K562 (cell line): ENCODE results near the gene PARP4. TPM values are rescaled to one million over a fixed set of nuclear protein-coding genes. Genes with fewer than 3 reads are reported as not detected.

Experiments used
- ATAC-seq: fragments of 200-7000 bp; cut with Tn5 transposase; 3 replicates; pipeline ENCODE4 v1.9.1; 2020; ENCODE audit warnings: moderate library complexity
- Bru-seq: library from RNA; stranded (reverse); fragments of 400-500 nt; gene quantifications from one replicate; lab custom pipeline; 2021; lab: Mats Ljungman, UMichigan
- BruChase-seq, 2 experiments: library from RNA; stranded (reverse); fragments of 400-500 nt; gene quantifications; one replicate each; lab custom pipeline; 2021; lab: Mats Ljungman, UMichigan
- BruUV-seq: library from RNA; stranded (reverse); fragments of 400-500 nt; replicated peaks from 2 replicates; lab custom pipeline; 2021; lab: Mats Ljungman, UMichigan
- CTCF ChIA-PET: fragments of 300-600 bp; formaldehyde crosslinking; extraction: SDS; loops from one replicate; lab custom pipeline; 2021; ENCODE audit warnings: low intra/inter-chr PET ratio; lab: Yijun Ruan, JAX
- POLR2A ChIA-PET: fragments of 300-600, 350-650 bp; sonication (Branson Sonifier 250); formaldehyde crosslinking; extraction: SDS; loops from one replicate; lab custom pipeline; 2021; ENCODE audit warnings: antibody characterized with exemption, inconsistent platforms; lab: Yijun Ruan, JAX
- DNase-seq, 4 experiments: peaks; one replicate each; pipeline versions ENCODE4 v3.0.0 to v3.0.0-alpha.2; 2011 to 2018; ENCODE audit warnings: low spot score in 3 of 4, mixed read lengths in 3 of 4; ENCODE audit errors: extremely low read depth in 1 of 4
- FAIRE-seq: peaks from 2 replicates; lab custom pipeline; 2011; peaks lifted over from hg19 to GRCh38; lab: Jason Lieb, UNC
- H2AFZ ChIP-seq: 2 replicates; pipeline ENCODE4 v1.6.0; 2011; ENCODE audit warnings: low read depth, low read length, control low read depth, inconsistent platforms
- H3K27ac ChIP-seq: fragments of 200-600 bp; 3 replicates; pipeline ENCODE4 v1.8.0; 2011; ENCODE audit warnings: low read depth, mild to moderate bottlenecking, control low read depth, inconsistent platforms, low read length, moderate library complexity, mixed read lengths; ENCODE audit errors: extremely low read depth
- H3K27me3 ChIP-seq, 2 experiments: fragments of 300-600 bp in 1 of 2; 2 replicates in 1 of 2; 3 replicates in 1 of 2; pipeline versions ENCODE4 v1.6.0 to v1.8.0; 2011; ENCODE audit warnings: inconsistent platforms in 2 of 2, low read length in 2 of 2, mild to moderate bottlenecking in 1 of 2, mixed read lengths in 1 of 2, moderate library complexity in 1 of 2; ENCODE audit not compliant: control insufficient read depth in 2 of 2, insufficient read depth in 2 of 2
- H3K36me3 ChIP-seq: fragments of 300-600 bp; 3 replicates; pipeline ENCODE4 v1.8.0; 2011; ENCODE audit warnings: mild to moderate bottlenecking, low read length, inconsistent platforms; ENCODE audit not compliant: control insufficient read depth, insufficient read depth
- H3K4me1 ChIP-seq, 2 experiments: fragments of 200-600 bp in 1 of 2; replicated peaks in 1 of 2; 2 replicates in 1 of 2; 3 replicates in 1 of 2; pipeline versions ENCODE4 v1.5.1 to v1.8.0; 2011; ENCODE audit warnings: inconsistent platforms in 2 of 2, low read length in 2 of 2, mild to moderate bottlenecking in 1 of 2, mixed read lengths in 1 of 2, moderate library complexity in 1 of 2; ENCODE audit not compliant: control insufficient read depth in 2 of 2, insufficient read depth in 2 of 2
- H3K4me2 ChIP-seq: 2 replicates; pipeline ENCODE4 v1.6.1; 2011; ENCODE audit warnings: low read length, control low read depth, inconsistent platforms, mixed read lengths; ENCODE audit not compliant: insufficient read depth
- H3K4me3 ChIP-seq: fragments of 200-600 bp; sonication (generic), shearing (Covaris generic); 2 replicates; pipeline ENCODE4 v1.5.1; 2016; ENCODE audit warnings: control low read depth, inconsistent platforms
- H3K79me2 ChIP-seq: fragments of 200-600 bp; 3 replicates; pipeline ENCODE4 v1.8.0; 2011; ENCODE audit warnings: low read length, inconsistent platforms; ENCODE audit not compliant: control insufficient read depth, insufficient read depth
- H3K9ac ChIP-seq, 2 experiments: 2 replicates each; pipeline versions ENCODE4 v1.6.0 to v1.6.1; 2011; ENCODE audit warnings: low read depth in 2 of 2, low read length in 2 of 2, control low read depth in 1 of 2, inconsistent platforms in 1 of 2, mild to moderate bottlenecking in 1 of 2, mixed read lengths in 1 of 2; ENCODE audit not compliant: insufficient read depth in 1 of 2
- H3K9me1 ChIP-seq: one replicate; pipeline ENCODE4 v1.6.0; 2011; ENCODE audit warnings: inconsistent platforms, mild to moderate bottlenecking, low read length, moderate library complexity; ENCODE audit not compliant: control insufficient read depth, insufficient read depth
- H3K9me3 ChIP-seq: replicated peaks from 2 replicates; pipeline ENCODE4 v1.5.1; 2011; ENCODE audit warnings: low read depth, low read length, inconsistent platforms; ENCODE audit not compliant: control insufficient read depth, insufficient read depth
- H4K20me1 ChIP-seq: replicated peaks from 2 replicates; pipeline ENCODE4 v1.6.1; 2011; ENCODE audit warnings: low read length, inconsistent platforms, mixed read lengths; ENCODE audit not compliant: control insufficient read depth, insufficient read depth
- BACH1 ChIP-seq: fragments of 200-800 bp; sonication (Bioruptor generic); IDR thresholded peaks from 2 replicates; pipeline ENCODE4 v1.6.1; 2016; ENCODE audit warnings: missing genetic modification characterization, missing compliant biosample characterization
- BDP1 ChIP-seq: IDR thresholded peaks from 3 replicates; pipeline ENCODE4 v1.6.1; 2011; ENCODE audit not compliant: insufficient read length, insufficient read depth
- BHLHE40 ChIP-seq: IDR thresholded peaks from 2 replicates; pipeline ENCODE4 v1.6.1; 2011; ENCODE audit warnings: low read length, improper control_type of control experiment
- CBX1 ChIP-seq: sonication (generic); IDR thresholded peaks from 2 replicates; pipeline ENCODE4 v1.6.1; 2016; ENCODE audit warnings: antibody characterized with exemption, low read depth, mild to moderate bottlenecking
- E2F3 ChIP-seq: fragments of 250-450 bp; sonication (Bioruptor Pico); IDR thresholded peaks from 2 replicates; pipeline ENCODE4 v1.4.0; 2020; ENCODE audit warnings: mild to moderate bottlenecking
- ETV1 ChIP-seq: fragments of 450-650 bp; conservative IDR thresholded peaks from 2 replicates; pipeline ENCODE4 v1.6.1; 2016; ENCODE audit warnings: missing genetic modification characterization, control low read depth, low read depth, missing compliant biosample characterization
- FUS ChIP-seq: fragments of 200-400 bp; formaldehyde crosslinking; optimal IDR thresholded peaks from 2 replicates; pipeline ENCODE3; 2017; ENCODE audit warnings: low read depth, low read length
- HSF4 ChIP-seq: fragments of 250-450 bp; sonication (Bioruptor Pico); IDR thresholded peaks from 2 replicates; pipeline ENCODE4 v2.1.2; 2022; ENCODE audit warnings: mild to moderate bottlenecking, moderate library complexity, borderline replicate concordance
- KLF6 ChIP-seq: fragments of 250-450 bp; sonication (Bioruptor Pico); IDR thresholded peaks from 2 replicates; pipeline ENCODE4 v1.4.0; 2020; ENCODE audit warnings: mild to moderate bottlenecking, moderate library complexity, borderline replicate concordance
- NFYB ChIP-seq: IDR thresholded peaks from 2 replicates; pipeline ENCODE4 v1.6.1; 2011; ENCODE audit warnings: mild to moderate bottlenecking, moderate library complexity; ENCODE audit not compliant: insufficient read length; ENCODE audit errors: extremely low read depth
- PHF20 ChIP-seq: fragments of 450-650 bp; IDR thresholded peaks from 2 replicates; pipeline ENCODE4 v1.6.1; 2018; ENCODE audit not compliant: partially characterized antibody
- RHOXF2B ChIP-seq: fragments of 250-450 bp; sonication (Bioruptor Pico); conservative IDR thresholded peaks from 2 replicates; pipeline ENCODE4 v1.5.1; 2021
- SRSF1 ChIP-seq: fragments of 200-400 bp; formaldehyde crosslinking; IDR thresholded peaks from 2 replicates; pipeline ENCODE4 v1.6.1; 2017; ENCODE audit warnings: mild to moderate bottlenecking, low read depth, low read length, moderate library complexity
- ZNF316 ChIP-seq: fragments of 450-650 bp; IDR thresholded peaks from 2 replicates; pipeline ENCODE4 v1.6.1; 2016
- ZNF551 ChIP-seq: fragments of 250-450 bp; sonication (Bioruptor Pico); IDR thresholded peaks from 2 replicates; pipeline ENCODE4 v1.5.0; 2021; ENCODE audit warnings: mild to moderate bottlenecking, moderate library complexity
- WGBS: fragments of 100-300 bp; shearing (Covaris generic); methylation state at CpG from one replicate; pipeline ENCODE4 v1.1.6; 2016; ENCODE audit warnings: low coverage, mixed read lengths; ENCODE audit not compliant: insufficient coverage; ENCODE audit errors: missing lambda C conversion rate; 5-methylcytosine and 5-hydroxymethylcytosine counted together
- in situ Hi-C: fragments of 300-500 bp; cut with MboI; formaldehyde crosslinking; loops from 4 replicates; pipeline ENCODE4 v1.15.0; 2018; ENCODE audit warnings: inconsistent platforms, mixed read lengths
- intact Hi-C: fragments of 100-400 bp; cut with micrococcal nuclease; formaldehyde crosslinking; loops from 2 replicates; pipeline ENCODE4 v1.14.2; 2022
- long read RNA-seq, 3 experiments: library from polyadenylated mRNA in 2 of 3; library from RNA in 1 of 3; unstranded in 2 of 3; stranded (forward) in 1 of 3; transcript quantifications; one replicate each; pipeline ENCODE4 v2.0.0, GENCODE V29; 2019 to 2022
- polyA minus RNA-seq, 3 experiments: library from RNA; depleted of rRNA, polyadenylated mRNA; stranded (reverse); fragments of >200 nt; gene quantifications; 2 replicates each; pipeline ENCODE4 v1.2.3, GENCODE V29; 2011
- polyA plus RNA-seq, 8 experiments: library from polyadenylated mRNA; depleted of rRNA in 4 of 8; stranded (reverse) in 5 of 8; unstranded in 3 of 8; fragments of >200 nt; fragmentation: Nextera tagmentation in 2 of 8; fragmentation: Illumina TruSeq in 1 of 8; extraction: Ambion mirVana in 2 of 8; extraction: Trizol in 1 of 8; gene quantifications; 2 replicates each; pipeline versions ENCODE4 v1.2.1 to v1.2.3, GENCODE V29; 2011 to 2014; ENCODE audit warnings: inconsistent platforms in 1 of 8, missing spikeins in 1 of 8
- total RNA-seq, 7 experiments: library from RNA; depleted of rRNA in 6 of 7; stranded (reverse); fragments of >200 nt in 6 of 7; fragmentation: Illumina TruSeq in 2 of 7; extraction: Trizol in 2 of 7; gene quantifications; 2 replicates each; pipeline versions ENCODE4 v1.2.1 to v1.2.3, GENCODE V29; 2011 to 2021; ENCODE audit warnings: low replicate concordance in 1 of 7
- TF ChIP-seq, protein P1 (sequence below): fragments of 250-450 bp; sonication (Bioruptor Pico); IDR thresholded peaks from 2 replicates; pipeline ENCODE4 v1.8.0; 2022; ENCODE audit warnings: inconsistent platforms

PARP4 gene
- total RNA-seq (2011; cell fraction: chromatin; rRNA removed; ENCODE audit: low replicate concordance), result 34.3 and 63.7 TPM in 2 replicates
- total RNA-seq (2011; cell fraction: nucleolus; rRNA removed), result 19.5 and 21.2 TPM in 2 replicates
- total RNA-seq (2011; cell fraction: nucleoplasm; rRNA removed), result 26.8 and 36.2 TPM in 2 replicates
- total RNA-seq (2014; rRNA removed) (12.8 and 14.0 TPM in 2 replicates), total RNA-seq (2014; rRNA removed; fragmentation: Illumina TruSeq; extraction: Trizol) (19.9 and 21.0 TPM in 2 replicates), total RNA-seq (2015; rRNA removed; fragmentation: Illumina TruSeq; extraction: Trizol) (24.7 and 26.3 TPM in 2 replicates), total RNA-seq (2021) (18.8 and 19.3 TPM in 2 replicates), polyA plus RNA-seq (2011; rRNA removed) (17.3 and 21.9 TPM in 2 replicates), polyA plus RNA-seq (2014; fragmentation: Illumina TruSeq; extraction: Trizol) (18.4 and 21.4 TPM in 2 replicates), polyA plus RNA-seq (2014; fragmentation: Nextera tagmentation; extraction: Ambion mirVana) (10 to 100 TPM in 1 of 2 experiments, 1 to 10 TPM in 1; 6.3 to 16.0 TPM), polyA plus RNA-seq (2014; rRNA removed) (13.6 and 15.2 TPM in 2 replicates), polyA minus RNA-seq (2011; rRNA and poly(A)+ RNA removed) (38.4 and 47.6 TPM in 2 replicates), Bru-seq, nascent RNA (percentile 65 among the genes with signal in this experiment), BruChase-seq, experiment 1, labeled RNA remaining after a 2-hour chase (percentile 75 among the genes with signal in this experiment), BruChase-seq, experiment 2, labeled RNA remaining after a 6-hour chase (percentile 76 among the genes with signal in this experiment)
- polyA plus RNA-seq (2011; cell fraction: cytosol; rRNA removed), result 11.4 and 12.4 TPM in 2 replicates
- polyA plus RNA-seq (2011; cell fraction: nucleus; rRNA removed), result 23.9 and 24.2 TPM in 2 replicates
- polyA plus RNA-seq (2012), result 15.9 and 26.8 TPM in 2 replicates
- 11.2 and 16.6 TPM in 2 replicates for polyA minus RNA-seq (2011; cell fraction: cytosol; rRNA and poly(A)+ RNA removed)
- polyA minus RNA-seq (2011; cell fraction: nucleus; rRNA and poly(A)+ RNA removed), result 20.2 and 27.4 TPM in 2 replicates
- long read RNA-seq, experiment 1, full-length matches to known transcripts, result 3 of 27 reads
- long read RNA-seq, experiment 1, partial matches to known transcripts, result 17 of 27 reads
- long read RNA-seq, experiment 1, other reads (novel, unspliced or antisense), result 7 of 27 reads
- long read RNA-seq, experiment 2, full-length matches to known transcripts, result 3 of 15 reads
- long read RNA-seq, experiment 2, partial matches to known transcripts, result 6 of 15 reads
- long read RNA-seq, experiment 2, other reads (novel, unspliced or antisense), result 6 of 15 reads
- long read RNA-seq, experiment 3, partial matches to known transcripts, result 2 of 3 reads
- long read RNA-seq, experiment 3, other reads (novel, unspliced or antisense), result 1 of 3 reads

DNA sequence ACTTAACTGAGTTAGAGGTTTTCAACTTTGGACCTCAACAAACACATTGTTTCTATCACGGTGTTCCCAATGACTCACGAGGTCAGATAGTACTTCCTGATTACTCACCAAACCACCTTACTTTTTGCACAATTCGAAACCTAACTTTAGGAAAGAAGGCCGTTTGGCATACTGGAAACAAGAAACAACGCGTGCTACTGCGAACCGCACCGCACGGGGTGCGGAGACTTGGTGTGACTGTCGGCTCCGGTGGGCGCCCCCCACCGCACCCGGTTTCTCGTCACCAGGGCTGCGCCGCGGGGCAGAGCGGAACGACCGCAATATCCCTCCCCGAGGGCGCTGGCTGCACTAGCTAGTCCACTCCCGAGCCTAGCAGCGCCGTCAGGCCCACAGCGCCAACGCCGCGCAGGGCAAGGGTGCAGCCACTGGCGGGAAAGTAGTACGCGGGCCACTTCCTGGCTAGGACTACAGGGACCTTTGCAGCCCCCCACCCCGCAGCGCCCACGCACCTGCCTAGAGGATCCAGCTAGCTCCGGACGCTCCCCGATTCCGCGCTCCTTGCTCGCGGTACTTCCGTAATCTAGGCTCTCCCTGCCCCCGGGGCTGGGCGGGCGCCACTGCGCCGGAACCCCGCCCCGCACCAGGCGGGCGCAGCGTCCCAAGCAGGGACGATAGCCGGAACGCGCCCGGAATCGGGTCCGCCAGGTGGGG is at the start of gene PARP4:
Gene PARP4, minus strand, starts transcription at position 582 of the 711 bp plus-strand sequence. CDS start 9,002 bp downstream, outside the sequence.
- H3K4me2 ChIP-seq, result peak within 1 kb of the TSS; percentile 95
- peak; percentile 76 to 87 (median 82) for DNase-seq
- no peaks in the 10 kb centered on the region for H3K9me3 ChIP-seq
- peak within 1 kb of the TSS; percentile 96 for H3K27ac ChIP-seq
- H3K4me3 ChIP-seq, result peak within 1 kb of the TSS; percentile 80
- peak; percentile 58 for FAIRE-seq
- no peaks in the 10 kb centered on the region for H3K9me1 ChIP-seq
- in situ Hi-C loops (no loop called here), intact Hi-C loops (no loop called here)
- BruUV-seq, result TSS peak; percentile 68
- ChIA-PET POLR2A (interaction anchor here (0.6 to 1.7 kb wide), 5 partner anchors 9 to 723 kb away, joined by 3 to 4 read pairs (median 3); no protein-coding TSS in a partner anchor), CTCF (no interaction called here)
- no peaks in the 10 kb centered on the region for H3K27me3 ChIP-seq
- H3K9ac ChIP-seq, result peak within 1 kb of the TSS; percentile 86 to 98
- 0% methylated on average over 34 of the region's 63 CpGs for WGBS
- peak within 1 kb of the TSS; percentile 92 for H2AFZ ChIP-seq
- H3K4me1 ChIP-seq, result peaks cover 0 to 11% of the 10 kb centered on the region in 2 experiments; a peak in 2 of 5 replicates
- ATAC-seq, result peak; percentile 97
- 0 out of 2 replicates have a peak, but pooled peaks cover 5% of the 10 kb centered on the region for H4K20me1 ChIP-seq
- H3K36me3 ChIP-seq, result no peaks in the 10 kb centered on the region
- peaks cover 45% of the 10 kb centered on the region for H3K79me2 ChIP-seq
- 0 out of 2 replicates have a peak, but pooled peaks have one; percentile 36 for TF ChIP-seq E2F3 (CRISPR knock-in tag)
- TF ChIP-seq HSF4 (CRISPR knock-in tag), result no peak
- TF ChIP-seq FUS, result no peak
- TF ChIP-seq BACH1 (tag), result no peak
- no peak for TF ChIP-seq SRSF1
- peak; percentile 44; the same call in 1 of the 2 replicates for TF ChIP-seq CBX1
- TF ChIP-seq PHF20, result peak; percentile 84
- TF ChIP-seq BDP1, result no peak
- TF ChIP-seq NFYB, result no peak
- TF ChIP-seq, protein P1, sequence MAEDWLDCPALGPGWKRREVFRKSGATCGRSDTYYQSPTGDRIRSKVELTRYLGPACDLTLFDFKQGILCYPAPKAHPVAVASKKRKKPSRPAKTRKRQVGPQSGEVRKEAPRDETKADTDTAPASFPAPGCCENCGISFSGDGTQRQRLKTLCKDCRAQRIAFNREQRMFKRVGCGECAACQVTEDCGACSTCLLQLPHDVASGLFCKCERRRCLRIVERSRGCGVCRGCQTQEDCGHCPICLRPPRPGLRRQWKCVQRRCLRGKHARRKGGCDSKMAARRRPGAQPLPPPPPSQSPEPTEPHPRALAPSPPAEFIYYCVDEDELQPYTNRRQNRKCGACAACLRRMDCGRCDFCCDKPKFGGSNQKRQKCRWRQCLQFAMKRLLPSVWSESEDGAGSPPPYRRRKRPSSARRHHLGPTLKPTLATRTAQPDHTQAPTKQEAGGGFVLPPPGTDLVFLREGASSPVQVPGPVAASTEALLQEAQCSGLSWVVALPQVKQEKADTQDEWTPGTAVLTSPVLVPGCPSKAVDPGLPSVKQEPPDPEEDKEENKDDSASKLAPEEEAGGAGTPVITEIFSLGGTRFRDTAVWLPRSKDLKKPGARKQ (CRISPR knock-in tag), result no peak
- TF ChIP-seq BHLHE40, result no peak
- no peak for TF ChIP-seq ZNF316
- TF ChIP-seq ZNF551 (CRISPR knock-in tag), result no peak
- TF ChIP-seq ETV1 (tag), result 0 out of 2 replicates have a peak, but pooled peaks have one; percentile 15
- 0 out of 2 replicates have a peak, but pooled peaks have one; percentile 11 for TF ChIP-seq KLF6 (CRISPR knock-in tag)
- TF ChIP-seq RHOXF2B (CRISPR knock-in tag), result no peak
